ENCODE measurements around the gene KCNS1. TPM values are rescaled to one million over a fixed set of nuclear protein-coding genes. Genes with fewer than 3 reads are reported as not detected.

The KCNS1 gene
- total RNA-seq, 1 donor from 2014 or later, result 0.14 TPM

DNA sequence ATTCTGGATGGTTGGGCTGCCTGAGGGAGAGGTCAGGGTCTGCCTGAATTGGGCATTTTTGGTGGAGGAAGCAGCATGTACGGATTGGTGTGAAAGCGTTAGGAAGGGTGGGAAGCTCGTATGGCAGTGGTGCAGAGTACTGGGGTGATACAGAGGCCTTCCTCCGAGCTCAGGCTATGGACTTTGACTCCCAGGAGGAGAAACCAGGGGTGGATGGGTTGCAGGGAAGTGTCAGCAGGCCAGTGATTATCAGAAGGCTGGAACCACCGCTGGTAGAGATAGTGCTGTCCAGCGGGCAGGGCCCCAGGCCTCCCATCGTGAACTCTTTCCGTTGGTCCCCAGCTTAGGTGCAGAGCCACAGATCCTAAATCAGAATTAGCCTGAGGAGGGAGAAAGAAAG is 8.7 kb upstream of the KCNS1 start:
- Histone ChIP-seq H3K4me1 (no peaks in the 10 kb centered on the region), H3K27me3 (ENCODE audit: low read depth) (peaks cover 72% of the 10 kb centered on the region), H3K27ac (replicated peaks) (no peak overlapping the region), H3K9me3 (replicated peaks) (no peaks in the 10 kb centered on the region), H3K36me3 (no peaks in the 10 kb centered on the region), H3K4me3 (no peak overlapping the region)
- no peak for TF ChIP-seq CTCF (IDR thresholded peaks at IDR 0.05; ENCODE audit: borderline replicate concordance)
- DNase-seq, result no peak
- intact Hi-C loops (cut with micrococcal nuclease), result no loop called here

GRCh38 chr20:45105317-45105716 is 4.4 kb upstream of the KCNS1 start:
- H3K27me3 ChIP-seq (ENCODE audit: low read depth), result peaks cover 75% of the 10 kb centered on the region
- TF ChIP-seq CTCF (IDR thresholded peaks at IDR 0.05; ENCODE audit: borderline replicate concordance), result no peak
- H3K4me1 ChIP-seq, result peaks cover 5% of the 10 kb centered on the region
- no peak for DNase-seq
- H3K36me3 ChIP-seq, result no peaks in the 10 kb centered on the region
- H3K9me3 ChIP-seq (replicated peaks), result no peaks in the 10 kb centered on the region
- H3K27ac ChIP-seq (replicated peaks), result no peak overlapping the region
- intact Hi-C loops (cut with micrococcal nuclease), result no loop called here
- H3K4me3 ChIP-seq, result no peak overlapping the region

DNA sequence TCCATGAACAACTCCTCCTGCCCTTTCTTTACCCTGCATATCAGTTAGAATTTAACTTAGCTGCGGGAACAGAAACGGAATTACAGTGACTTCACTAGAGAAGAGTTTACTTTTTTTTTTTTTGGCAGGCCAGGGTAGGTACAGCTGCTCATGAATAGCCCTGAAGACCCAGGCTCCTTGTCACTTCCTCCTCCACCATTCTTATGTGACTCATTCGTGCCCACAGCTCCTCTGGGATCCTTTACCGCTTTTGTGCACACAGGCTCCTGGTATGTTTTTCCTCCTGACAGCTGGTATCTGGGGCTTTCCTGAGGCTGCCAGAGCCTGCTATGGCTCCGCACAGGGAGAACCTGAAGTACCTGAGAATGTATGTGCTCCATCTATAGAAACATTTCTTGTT is 3.9 kb upstream of the KCNS1 start:
- H3K27me3 ChIP-seq (ENCODE audit: low read depth), result peaks cover 77% of the 10 kb centered on the region
- intact Hi-C loops (cut with micrococcal nuclease), result no loop called here

GRCh38 chr20:45103072-45103471 is 2.1 kb upstream of the KCNS1 start:
- H3K27ac ChIP-seq (replicated peaks), result no peak overlapping the region
- DNase-seq, result no peak
- H3K9me3 ChIP-seq (replicated peaks), result no peaks in the 10 kb centered on the region
- no peak overlapping the region for H3K4me3 ChIP-seq
- no peak for TF ChIP-seq CTCF (IDR thresholded peaks at IDR 0.05; ENCODE audit: borderline replicate concordance)
- intact Hi-C loops (cut with micrococcal nuclease), result no loop called here
- peaks cover 77% of the 10 kb centered on the region for H3K27me3 ChIP-seq (ENCODE audit: low read depth)
- H3K4me1 ChIP-seq, result peaks cover 7% of the 10 kb centered on the region
- H3K36me3 ChIP-seq, result no peaks in the 10 kb centered on the region

More for the DNA sequence above, 3.9 kb upstream of the KCNS1 start:
- H3K9me3 ChIP-seq (replicated peaks), result no peaks in the 10 kb centered on the region
- peaks cover 5% of the 10 kb centered on the region for H3K4me1 ChIP-seq
- DNase-seq, result no peak
- no peaks in the 10 kb centered on the region for H3K36me3 ChIP-seq
- no peak overlapping the region for H3K4me3 ChIP-seq
- TF ChIP-seq CTCF (IDR thresholded peaks at IDR 0.05; ENCODE audit: borderline replicate concordance), result no peak
- H3K27ac ChIP-seq (replicated peaks), result no peak overlapping the region

DNA sequence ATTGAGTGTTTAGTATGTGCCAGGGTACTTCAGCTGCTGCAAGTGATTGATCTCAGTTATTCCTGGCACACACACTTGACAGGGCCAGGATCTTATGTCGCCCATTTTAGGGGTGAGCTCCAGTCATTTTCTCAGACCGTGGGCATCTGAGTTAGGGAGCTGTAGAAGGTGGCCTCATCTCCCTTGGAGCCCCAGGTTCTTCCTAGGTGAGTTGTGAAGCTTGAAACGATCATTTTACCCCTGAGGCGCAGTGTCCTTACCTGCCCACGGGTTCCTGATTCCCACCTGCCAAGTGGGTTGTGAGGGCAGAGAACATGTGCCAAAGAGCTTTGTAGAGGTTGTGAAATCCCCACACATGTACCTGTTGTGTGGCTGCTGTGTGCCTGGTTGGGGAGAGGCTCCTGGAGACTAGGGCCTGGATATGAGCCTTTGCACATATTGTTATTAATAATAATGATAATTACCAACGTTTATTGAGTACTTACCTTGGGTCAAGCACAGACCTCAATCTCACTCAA is 465 bp upstream of the KCNS1 start:
- intact Hi-C loops (cut with micrococcal nuclease), result no loop called here

More for the DNA sequence above, 465 bp upstream of the KCNS1 start:
- H3K4me1 ChIP-seq, result peaks cover 14% of the 10 kb centered on the region
- H3K36me3 ChIP-seq, result no peaks in the 10 kb centered on the region
- H3K9me3 ChIP-seq (replicated peaks), result no peaks in the 10 kb centered on the region
- H3K27me3 ChIP-seq (ENCODE audit: low read depth), result peaks cover 84% of the 10 kb centered on the region
- H3K27ac ChIP-seq (replicated peaks), result no peak overlapping the region
- no peak overlapping the region for H3K4me3 ChIP-seq
- no peak for TF ChIP-seq CTCF (IDR thresholded peaks at IDR 0.05; ENCODE audit: borderline replicate concordance)
- DNase-seq, result no peak

Data from left ventricle myocardium inferior (tissue), 1 donor.